NCI-H524 (cell line): ENCODE results near the gene ODF2.
"Not testable (repeated sequence)": the region's sequence is repeated elsewhere in the genome, so short reads cannot be mapped to it uniquely, and the experiment has no call there.

ENCODE experiments used
- DNase-seq, 2 experiments: peaks; one replicate each; lab custom pipeline; 2025; lab: John Stamatoyannopoulos, UW

Gene ODF2

DNA sequence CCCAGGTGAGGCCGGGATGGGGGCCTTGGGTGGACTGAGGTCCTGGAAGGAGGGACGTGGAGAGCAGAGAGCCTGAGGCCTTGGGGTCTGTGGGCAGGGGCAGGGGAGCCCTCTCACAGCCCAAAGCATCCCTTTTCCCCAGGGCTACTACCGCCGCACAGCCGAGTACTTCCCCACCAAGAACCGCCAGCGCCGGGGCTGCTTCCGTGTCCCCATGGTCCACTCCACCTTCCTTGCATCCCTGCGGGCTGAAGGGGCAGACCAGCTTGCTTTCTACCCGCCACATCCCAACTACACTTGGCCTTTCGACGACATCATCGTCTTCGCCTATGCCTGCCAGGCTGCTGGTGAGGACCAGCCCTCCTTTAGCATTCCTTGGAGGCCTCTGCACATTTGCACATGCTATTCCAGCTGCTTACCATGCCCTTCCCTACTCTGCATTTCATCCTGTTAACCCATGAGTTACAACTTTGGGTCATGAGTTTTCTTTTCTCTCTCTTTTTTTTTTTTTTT is 31.5 kb upstream of the ODF2 start:
- no peak for DNase-seq

DNA sequence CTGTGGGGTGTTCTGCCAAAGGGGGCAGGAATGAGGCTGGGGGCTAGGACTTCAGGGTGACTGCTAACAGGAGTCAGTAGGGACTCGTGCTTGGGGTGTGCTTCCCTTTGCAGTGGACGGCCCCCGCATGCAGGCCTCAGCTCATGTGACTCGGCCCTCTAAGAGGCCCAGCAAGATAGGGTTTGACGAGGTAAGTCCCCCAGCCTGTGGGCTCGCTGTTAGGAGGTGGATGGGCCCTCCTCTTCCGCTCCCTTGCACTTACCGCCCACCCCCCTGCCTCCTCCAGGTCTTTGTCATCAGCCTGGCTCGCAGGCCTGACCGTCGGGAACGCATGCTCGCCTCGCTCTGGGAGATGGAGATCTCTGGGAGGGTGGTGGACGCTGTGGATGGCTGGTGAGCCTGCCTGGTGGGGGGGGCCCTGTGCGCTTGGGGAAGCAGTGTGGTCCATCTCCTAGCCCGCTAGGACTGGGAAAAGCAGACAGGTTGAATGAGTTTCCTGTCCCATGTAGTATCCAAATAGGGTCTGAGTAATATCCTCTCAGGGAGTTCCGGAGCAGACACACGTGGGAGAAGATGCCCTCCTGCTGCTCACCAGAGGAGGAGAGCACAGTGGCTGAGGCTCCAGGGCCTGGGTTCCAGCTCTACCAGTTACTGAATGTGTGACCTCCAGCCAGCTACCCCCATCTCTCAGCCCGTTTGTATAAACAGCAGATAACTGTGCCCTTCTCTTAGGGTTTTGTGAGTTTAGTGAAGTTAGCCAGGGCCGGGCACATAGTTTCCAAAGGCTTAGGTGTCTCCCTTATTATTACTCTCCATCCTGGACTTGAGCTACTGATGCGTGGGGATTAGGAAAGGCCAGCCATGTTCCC is 26.9 kb upstream of the ODF2 start:
- DNase-seq, result no peak

DNA sequence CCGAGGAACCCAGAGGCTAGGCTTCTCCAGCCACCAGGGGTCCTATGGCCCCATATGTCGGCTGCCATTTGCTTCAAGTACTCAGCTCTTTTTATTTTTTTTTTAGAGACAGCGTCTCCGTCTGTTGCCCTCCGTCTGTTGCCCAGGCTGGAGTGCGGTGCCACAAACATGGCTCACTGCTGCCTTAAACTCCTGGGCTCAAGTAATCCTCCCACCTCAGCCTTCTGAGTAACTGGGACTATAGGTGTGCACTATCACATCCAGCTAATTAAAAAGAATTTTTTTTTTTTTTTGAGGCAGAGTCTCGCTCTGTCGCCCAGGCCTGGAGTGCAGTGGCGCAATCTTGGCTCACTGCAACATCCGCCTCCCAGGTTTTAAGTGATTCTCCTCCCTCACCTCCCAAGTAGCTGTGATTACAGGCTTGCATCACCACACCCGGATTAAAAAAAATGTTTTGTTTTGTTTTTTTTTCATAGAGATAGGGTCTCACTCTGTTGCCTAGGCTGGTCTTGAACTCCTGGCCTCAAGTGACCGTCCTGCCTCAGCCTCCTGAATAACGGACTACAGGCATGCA is 26.2 kb upstream of the ODF2 start:
- peak; percentile 97 to 98 for DNase-seq

DNA sequence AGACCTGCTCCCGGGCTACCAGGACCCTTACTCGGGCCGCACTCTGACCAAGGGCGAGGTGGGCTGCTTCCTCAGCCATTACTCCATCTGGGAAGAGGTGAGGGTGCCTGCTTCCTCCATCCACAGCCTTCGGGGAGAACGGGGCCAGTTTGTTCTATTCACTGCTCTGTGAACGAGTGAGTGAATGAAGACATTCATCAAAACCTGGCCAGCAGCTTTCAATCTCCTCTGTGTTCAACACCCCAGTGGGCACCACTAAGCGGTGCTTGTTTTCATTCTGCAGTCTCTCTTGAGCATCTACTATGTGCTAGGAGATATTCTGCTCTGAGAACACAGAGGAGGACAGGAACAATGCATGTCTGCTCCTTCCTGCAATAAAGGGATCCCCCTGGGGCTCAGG is 24.6 kb upstream of the ODF2 start:
- no peak for DNase-seq

DNA sequence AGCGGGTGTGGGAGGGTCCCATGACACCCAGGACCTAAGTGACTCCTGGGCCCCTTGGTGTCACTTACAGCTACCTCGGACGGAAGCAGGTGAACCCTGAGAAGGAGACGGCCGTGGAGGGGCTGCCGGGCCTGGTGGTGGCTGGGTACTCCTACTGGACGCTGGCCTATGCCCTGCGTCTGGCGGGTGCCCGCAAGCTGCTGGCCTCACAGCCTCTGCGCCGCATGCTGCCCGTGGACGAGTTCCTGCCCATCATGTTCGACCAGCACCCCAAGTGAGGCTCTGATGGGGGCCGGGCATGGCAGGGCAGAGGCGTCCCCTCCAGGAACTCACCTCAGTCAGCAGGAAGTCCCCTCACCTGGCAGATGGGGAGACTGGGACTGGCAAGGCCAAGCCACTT is 21.5 kb upstream of the ODF2 start:
- DNase-seq, result no peak

DNA sequence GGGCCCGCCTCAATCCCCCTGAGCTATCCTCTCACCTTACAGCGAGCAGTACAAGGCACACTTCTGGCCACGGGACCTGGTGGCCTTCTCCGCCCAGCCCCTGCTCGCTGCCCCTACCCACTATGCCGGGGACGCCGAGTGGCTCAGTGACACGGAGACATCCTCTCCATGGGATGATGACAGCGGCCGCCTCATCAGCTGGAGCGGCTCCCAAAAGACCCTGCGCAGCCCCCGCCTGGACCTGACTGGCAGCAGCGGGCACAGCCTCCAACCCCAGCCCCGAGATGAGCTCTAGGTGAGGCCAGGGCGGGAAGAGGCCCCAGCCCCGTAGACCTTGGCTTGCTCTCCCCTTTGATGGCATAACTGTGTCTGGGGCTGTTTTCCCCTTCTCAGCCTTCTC is 20.2 kb upstream of the ODF2 start:
- no peak for DNase-seq

DNA sequence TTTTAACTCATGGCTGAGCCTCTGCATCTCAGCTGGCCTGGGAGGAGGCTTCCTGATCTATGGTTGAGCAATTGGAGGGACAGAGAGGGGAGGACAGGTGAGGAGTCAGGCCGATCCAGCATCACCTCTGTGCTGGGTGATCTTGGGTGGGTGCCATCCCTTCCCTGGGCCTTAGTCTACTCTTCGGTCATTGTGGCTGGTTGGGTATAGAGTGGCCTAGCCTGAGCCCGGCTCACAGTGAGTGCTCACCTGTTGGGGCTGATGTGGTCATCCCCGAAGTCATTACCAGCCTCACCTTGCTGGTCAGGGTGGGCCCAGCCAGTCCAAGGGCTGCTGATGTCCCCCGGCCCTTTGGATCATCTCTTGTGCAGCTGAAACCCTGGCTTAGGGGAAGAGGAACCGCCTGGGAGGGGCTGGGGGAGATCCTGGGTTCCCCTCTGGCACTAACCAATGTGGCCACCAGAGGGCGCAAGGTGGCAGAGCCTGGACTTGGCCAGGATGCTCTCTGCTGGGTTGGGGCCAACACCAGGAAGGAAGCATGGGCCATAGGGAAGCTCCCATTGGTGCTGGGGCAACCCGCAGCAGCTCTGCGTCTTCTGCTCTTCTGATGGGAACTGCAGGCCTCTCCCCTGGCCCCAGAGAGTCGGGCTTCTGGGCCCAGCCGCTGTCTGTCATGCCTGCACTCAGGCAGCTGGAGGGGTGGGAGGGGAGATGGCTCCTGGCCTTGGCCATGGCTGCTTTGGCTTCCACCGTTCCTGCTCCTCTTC is 17.3 kb upstream of the ODF2 start:
- DNase-seq, result peak; percentile 59 to 74

DNA sequence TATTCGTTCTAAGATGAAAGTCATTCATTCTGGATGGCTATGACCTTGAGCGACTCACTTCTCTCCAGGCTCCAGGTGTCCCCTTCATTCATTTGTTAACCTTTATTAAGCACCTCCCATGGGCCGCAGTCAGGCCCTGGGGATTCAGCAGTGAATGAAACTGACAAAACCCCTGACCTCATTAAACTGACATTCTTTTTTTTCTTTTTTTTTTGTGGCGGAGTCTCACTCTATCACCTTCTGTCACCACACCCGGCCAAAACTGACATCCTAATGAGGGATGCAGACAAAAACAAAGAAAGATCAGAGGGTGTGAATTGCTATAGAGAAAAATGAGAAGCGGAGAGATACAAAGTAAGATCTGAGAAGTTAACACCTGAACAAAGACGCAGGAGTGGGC is 16.5 kb upstream of the ODF2 start:
- no peak for DNase-seq

DNA sequence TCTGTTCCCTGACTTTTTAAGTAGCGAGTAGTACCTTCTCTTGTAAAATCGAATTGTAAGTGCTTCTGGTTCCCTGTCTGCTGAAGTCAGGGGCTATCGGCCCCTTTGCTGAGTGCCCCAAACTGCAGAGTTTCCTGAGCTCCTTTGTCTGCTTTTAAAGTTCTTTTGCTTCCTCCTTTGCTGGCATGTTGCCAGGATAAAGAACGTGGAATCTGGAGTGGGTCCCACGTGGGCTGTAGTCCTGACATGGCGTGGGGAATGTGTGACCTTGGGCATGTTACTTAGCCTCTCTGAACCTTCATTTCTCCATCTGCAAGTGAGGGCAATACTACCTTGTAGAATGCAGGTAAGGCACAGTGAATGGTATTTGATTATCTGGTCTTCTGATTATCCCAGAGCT is 13.7 kb upstream of the ODF2 start:
- DNase-seq, result no peak

DNA sequence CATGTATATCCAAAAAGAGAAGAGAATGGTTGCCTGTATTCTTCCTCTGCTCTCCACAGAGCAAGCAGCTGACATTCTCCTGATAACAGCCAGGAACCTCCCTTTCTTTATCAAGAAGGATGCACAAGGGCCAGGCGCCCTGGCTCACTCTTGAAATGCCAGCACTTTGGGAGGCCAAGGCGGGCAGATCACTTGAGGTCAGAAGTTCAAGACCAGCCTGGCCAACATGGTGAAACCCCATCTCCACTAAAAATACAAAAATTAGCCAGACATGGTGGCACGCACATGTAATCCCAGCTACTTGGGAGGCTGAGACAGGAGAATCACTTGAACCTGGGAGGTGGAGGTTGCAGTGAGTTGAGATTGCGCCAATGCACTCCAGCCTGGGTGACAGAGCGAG is 9.3 kb upstream of the ODF2 start:
- DNase-seq, result not testable (repeated sequence)

DNA sequence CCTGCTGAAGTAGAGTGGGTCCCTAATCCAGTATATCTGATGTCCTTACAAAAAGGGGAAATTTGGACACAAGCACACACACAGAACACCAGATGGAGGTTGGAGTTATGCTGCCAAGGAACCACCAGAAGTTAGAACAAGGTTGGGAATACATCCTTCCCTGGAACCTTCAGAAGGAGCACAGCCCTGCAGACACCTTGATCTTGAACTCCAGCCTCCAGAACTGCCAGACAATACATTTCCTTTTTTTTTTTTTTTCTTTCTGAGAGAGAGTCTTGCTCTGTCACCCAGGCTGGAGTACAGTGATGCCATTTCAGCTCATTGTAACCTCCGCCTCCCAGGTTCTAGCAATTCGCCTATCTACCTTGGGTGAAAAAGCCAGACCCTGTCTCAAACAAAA is 7.1 kb upstream of the ODF2 start:
- DNase-seq, result no peak

DNA sequence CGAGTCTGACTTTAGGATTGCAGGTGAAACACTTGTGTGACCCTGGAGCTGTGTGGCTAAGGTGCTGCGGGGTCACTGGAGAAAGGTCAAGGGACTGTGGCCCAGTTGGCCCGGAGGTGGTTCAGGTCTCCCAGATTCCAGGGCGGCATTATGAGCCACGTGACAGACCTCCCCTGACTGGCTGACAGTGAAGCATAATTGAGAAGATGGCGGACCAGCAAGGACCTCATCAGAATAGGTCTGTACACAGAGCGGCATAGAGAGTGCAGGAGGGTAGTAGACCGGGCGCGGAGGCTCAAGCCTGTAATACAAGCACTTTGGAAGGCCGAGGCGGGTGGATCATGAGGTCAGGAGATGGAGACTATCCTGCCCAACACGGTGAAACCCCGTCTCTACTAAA is 815 bp upstream of the ODF2 start:
- no peak for DNase-seq

DNA sequence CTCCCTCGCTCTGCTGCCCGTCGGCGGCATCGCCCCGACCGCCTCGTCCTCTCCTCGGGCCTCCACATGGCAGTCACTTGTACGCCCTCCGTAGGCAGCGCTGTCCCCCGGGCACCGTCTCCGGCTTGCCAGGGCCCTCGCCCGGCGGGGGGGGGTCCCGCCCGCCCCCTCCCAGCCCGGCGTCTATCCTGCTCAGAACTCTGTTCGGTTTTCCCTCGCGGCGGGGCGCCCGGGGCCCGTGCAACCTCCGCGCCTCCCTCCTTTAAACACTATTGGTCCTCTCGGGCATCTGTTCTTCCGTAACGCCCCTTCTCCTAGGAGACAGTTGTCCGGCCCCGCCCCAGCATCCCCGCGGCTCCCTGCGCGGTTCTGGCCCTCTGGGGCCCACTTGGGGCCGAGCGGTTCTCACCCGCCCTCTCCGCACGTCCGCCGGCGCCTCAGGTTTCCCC is 831 bp downstream of the ODF2 start:
- DNase-seq, result peak; percentile 33 to 77

DNA sequence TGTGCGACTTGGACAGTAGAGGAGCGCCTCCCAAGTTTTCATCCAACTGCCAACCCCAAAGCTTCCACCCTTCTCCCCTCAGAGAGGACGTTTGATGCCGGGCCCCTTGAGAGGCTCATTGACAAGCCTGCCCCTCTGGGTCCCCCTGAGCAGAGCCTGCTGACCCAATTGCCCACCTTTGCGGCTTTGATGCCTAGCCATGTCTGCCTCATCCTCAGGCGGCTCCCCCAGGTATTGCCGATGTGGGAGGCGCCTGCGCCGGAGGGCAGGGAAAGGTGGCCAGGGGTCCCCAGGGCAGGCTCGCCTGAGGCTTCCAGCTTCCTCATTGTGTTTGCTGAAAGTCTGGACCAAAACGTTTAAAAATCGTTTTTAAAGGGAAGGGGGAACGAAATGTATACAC is 1.4 kb downstream of the ODF2 start:
- DNase-seq, result no peak

DNA sequence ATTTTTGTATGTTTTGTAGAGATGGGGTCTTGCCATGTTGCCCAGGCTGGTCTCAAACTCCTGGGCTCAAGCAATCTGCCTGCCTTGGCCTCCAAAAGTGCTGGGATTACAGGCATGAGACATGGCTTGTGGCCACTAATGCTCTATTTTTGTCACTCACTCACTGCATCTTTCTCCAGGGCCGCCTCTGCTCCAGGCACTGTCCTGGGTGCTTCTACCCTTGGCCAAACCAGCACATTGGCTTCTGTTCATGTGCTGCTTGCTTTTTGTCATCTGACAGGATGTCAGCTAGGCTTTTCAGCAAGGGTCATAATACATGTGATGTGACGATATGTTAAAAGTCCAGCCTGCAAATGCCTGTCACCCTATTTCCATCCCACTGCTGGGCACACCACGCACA is 3.2 kb downstream of the ODF2 start:
- no peak for DNase-seq

DNA sequence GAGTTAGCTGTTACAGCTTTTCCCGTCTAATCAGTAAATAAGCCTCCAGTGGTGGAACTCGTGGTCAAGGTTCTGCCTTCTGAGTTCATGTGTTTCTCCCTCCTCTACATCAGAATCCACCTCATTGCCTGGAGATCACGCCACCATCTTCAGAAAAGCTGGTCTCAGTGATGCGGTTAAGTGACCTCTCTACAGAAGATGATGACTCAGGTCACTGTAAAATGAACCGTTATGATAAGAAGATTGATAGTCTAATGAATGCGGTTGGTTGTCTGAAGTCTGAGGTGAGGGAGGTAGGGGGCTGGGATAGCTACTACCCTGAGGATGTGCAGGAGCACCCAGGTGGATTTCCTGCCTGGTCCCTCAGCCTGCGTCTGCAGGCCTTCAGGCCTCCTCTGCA is 13.3 kb downstream of the ODF2 start:
- DNase-seq, result no peak

DNA sequence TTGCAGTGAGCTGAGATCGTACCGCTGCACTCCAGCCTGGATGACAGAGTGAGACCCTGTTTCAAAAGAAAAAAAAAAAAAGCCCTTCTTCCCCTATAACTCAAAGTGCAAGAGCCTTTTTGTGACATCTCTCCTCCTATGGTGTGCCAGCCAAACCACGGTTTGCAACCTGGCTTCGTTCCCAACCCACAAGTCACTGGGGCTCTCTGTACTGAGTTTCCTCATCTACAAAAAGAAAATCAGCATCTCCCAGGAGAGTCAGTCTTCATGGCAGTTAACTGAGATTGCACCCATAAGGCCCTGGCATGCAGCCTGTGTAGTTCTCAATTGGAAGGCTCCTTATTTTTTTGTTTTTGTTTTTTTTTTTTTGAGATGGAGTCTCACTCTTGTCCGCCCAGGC is 14.8 kb downstream of the ODF2 start:
- no peak for DNase-seq

DNA sequence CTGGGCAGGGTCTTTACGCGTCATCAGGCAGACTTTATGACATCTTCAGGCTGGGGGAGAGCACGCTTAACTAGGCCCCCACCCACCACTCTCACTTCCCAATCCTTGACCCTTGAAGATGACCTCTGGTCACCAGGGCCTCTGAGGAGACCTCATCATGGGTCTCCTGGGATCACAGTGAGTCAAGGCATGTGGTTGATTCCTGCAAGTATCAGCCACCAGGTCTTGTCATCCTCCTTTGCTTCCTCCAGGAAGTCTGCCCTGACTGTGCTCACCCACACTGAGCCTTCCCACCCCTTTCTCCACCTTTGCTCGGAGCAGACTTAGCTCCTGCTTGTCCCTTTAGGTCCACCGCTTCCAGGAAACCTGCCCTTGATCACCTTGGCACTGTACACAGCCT is 17.3 kb downstream of the ODF2 start:
- no peak for DNase-seq

DNA sequence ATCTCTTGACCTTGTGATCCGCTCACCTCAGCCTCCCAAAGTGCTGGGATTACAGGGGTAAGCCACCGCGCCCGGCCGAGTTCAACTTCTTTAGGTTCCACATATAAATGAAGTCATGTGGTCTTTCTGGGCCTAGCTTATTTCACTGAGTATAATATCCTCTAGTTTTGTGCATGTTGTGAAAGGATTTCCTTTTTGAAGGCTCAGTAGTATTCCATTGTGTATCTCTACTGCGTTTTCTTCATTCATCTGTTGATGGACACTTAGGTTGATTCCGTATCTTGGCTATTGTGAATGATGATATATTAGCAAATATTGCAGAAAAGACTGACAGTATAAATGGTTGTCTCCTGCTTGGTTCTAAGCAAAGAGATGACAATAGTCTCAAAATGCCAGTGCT is 20.1 kb downstream of the ODF2 start:
- no peak for DNase-seq

DNA sequence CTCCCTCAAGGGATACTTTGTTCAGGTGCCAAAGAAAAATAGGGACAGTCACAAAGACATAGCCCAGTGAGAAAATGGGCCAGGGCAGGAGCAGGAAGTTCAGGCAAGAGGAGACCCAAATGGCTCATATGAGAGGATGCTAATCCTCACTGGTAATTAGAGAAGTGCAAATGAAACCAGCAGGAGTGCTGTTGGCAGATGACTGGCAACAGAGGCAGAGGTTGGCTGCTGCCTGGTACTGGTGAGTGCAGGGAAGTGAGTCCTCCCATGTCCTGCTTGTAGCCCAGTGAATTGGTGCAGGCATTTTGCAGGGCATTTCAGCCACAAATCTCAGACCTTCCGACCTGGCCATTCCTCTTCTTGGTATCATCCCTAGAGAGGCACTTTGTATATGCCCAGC is 23.5 kb downstream of the ODF2 start:
- DNase-seq, result peak in 1 of 2 experiments; percentile 39

DNA sequence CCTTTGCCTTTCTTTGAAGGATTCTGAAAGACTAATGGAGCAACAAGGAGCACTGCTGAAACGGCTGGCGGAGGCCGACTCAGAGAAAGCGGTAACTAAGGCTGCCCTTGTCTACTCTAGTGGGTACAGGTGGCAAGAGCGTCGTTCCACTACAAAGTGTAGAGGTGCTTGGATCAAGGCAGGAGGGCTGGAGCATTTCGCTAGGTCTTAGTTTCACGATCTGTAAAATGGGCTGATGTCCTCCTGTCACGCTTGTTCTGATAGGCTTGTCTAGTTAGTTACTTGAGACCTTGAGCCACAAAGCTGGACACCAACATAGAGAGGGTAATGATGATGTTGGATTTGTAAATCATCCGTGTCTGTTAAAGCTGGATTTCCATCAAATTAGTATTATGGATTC is 25.8 kb downstream of the ODF2 start:
- DNase-seq, result no peak

DNA sequence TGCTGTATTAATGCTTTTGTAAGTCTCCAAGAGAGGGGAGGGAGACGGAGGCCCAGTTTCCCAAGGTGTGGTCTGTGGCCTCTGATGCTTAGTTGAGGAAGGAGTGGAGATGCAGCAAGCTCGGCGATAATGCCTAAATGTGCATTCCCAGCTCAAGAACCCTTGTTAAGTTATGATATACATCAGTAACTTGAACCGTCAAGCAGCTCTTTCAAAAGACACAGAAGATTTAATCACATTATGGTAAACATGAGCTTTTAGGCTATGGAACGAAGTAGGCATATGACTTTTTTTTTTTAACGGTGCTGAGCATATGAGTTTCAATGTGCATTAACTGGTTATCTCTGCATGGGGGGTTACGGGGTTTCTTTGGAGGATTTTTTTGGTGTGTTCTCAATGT is 26.4 kb downstream of the ODF2 start:
- no peak for DNase-seq
